DND-41 (cell line): Measurements from ENCODE around the gene CDK5.

ENCODE experiments used
- CTCF ChIP-seq: IDR thresholded peaks from 2 replicates; pipeline ENCODE4 v1.5.1; 2012; ENCODE audit warnings: borderline replicate concordance, low read length, moderate library complexity, mild to moderate bottlenecking; ENCODE audit not compliant: poor library complexity, severe bottlenecking; ENCODE audit errors: extremely low read depth
- EZH2 ChIP-seq: IDR thresholded peaks from 3 replicates; pipeline ENCODE4 v1.6.1; 2012; ENCODE audit warnings: borderline replicate concordance, low read depth, mild to moderate bottlenecking, moderate library complexity, low read length, inconsistent platforms; ENCODE audit not compliant: severe bottlenecking

GRCh38 chr7:151023232-151023631 lies 34.5 kb downstream of the CDK5 start:
- no peak for TF ChIP-seq CTCF
- no peak for TF ChIP-seq EZH2
